Spleen (tissue), 7 donors: Measurements from ENCODE around the gene FASN.
"Not testable (repeated sequence)": the region's sequence is repeated elsewhere in the genome, so short reads cannot be mapped to it uniquely, and the experiment has no call there.

Source experiments
- POLR2A ChIP-seq, 3 donors: fragments of 450-650 bp; IDR thresholded peaks; one replicate each; pipeline ENCODE4 v1.5.1; 2017; ENCODE audit warnings: antibody characterized with exemption in 3 of 3, mild to moderate bottlenecking in 1 of 3
- TF ChIP-seq, protein P1 (sequence below), 11 experiments: fragments of 200-600 bp in 7 of 11; fragments of 450-650 bp in 4 of 11; sonication (generic) in 4 of 11; IDR thresholded peaks in 8 of 11; conservative IDR thresholded peaks in 3 of 11; 1 replicate in 7 of 11; 2 replicates in 4 of 11; pipeline versions ENCODE4 v1.4.0 to v1.8.0; 2016 to 2021; ENCODE audit warnings: antibody characterized with exemption in 11 of 11, inconsistent platforms in 4 of 11, mild to moderate bottlenecking in 1 of 11
- donor health status: DM: no; HTN: no; CAD: no; lungs with moderate emphysema.
- donor health status: DM: no; HTN: no; CAD: no.
- donor health status: DM: no; HTN: no; CAD: no.

GRCh38 chr17:82133166-82133953 is 35.3 kb upstream of the FASN start:
- TF ChIP-seq, protein P1, sequence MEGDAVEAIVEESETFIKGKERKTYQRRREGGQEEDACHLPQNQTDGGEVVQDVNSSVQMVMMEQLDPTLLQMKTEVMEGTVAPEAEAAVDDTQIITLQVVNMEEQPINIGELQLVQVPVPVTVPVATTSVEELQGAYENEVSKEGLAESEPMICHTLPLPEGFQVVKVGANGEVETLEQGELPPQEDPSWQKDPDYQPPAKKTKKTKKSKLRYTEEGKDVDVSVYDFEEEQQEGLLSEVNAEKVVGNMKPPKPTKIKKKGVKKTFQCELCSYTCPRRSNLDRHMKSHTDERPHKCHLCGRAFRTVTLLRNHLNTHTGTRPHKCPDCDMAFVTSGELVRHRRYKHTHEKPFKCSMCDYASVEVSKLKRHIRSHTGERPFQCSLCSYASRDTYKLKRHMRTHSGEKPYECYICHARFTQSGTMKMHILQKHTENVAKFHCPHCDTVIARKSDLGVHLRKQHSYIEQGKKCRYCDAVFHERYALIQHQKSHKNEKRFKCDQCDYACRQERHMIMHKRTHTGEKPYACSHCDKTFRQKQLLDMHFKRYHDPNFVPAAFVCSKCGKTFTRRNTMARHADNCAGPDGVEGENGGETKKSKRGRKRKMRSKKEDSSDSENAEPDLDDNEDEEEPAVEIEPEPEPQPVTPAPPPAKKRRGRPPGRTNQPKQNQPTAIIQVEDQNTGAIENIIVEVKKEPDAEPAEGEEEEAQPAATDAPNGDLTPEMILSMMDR (IDR thresholded peaks at IDR 0.05 in 8 of 11, conservative IDR thresholded peaks at IDR 0.05 in 3 of 11): not testable (repeated sequence)
- not testable (repeated sequence) for TF ChIP-seq POLR2A (IDR thresholded peaks at IDR 0.05)
